Measurements from ENCODE around the gene MID1IP1.

Gene MID1IP1

GRCh38 chrX:38817004-38817703 lies 15.9 kb downstream of the MID1IP1 start:
- Histone ChIP-seq H3K4me3 (ENCODE audit: insufficient read depth, low read length, poor library complexity, severe bottlenecking) (no peak overlapping the region), H3K79me2 (ENCODE audit: insufficient read depth, low read length) (no peaks in the 10 kb centered on the region), H3K36me3 (ENCODE audit: low read length) (no peaks in the 10 kb centered on the region), H3F3A (ENCODE audit: insufficient read depth) (no peaks in the 10 kb centered on the region), H3K9ac (ENCODE audit: low read length) (no peak overlapping the region), H3K27me3 (ENCODE audit: low read length) (no peaks in the 10 kb centered on the region), H4K20me1 (ENCODE audit: low read depth, low read length) (no peaks in the 10 kb centered on the region), H3K27ac (ENCODE audit: low read depth, low read length) (no peak overlapping the region), H3K9me2 (replicated peaks; ENCODE audit: insufficient read depth, low read length) (no peaks in the 10 kb centered on the region), H3K4me2 (ENCODE audit: low read depth, low read length, poor library complexity, severe bottlenecking) (no peak overlapping the region), H2AFZ (ENCODE audit: low read depth, low read length, severe bottlenecking) (no peak overlapping the region), H3K9me3 (ENCODE audit: insufficient read depth, low read length) (no peaks in the 10 kb centered on the region)
- TF ChIP-seq CTCF (IDR thresholded peaks at IDR 0.05; ENCODE audit: insufficient read depth, low read length, poor library complexity, severe bottlenecking) (no peak), EZH2phosphoT487 (conservative IDR thresholded peaks at IDR 0.05; ENCODE audit: low read length) (no peak)

- no peak for TF ChIP-seq CTCF (IDR thresholded peaks at IDR 0.05; ENCODE audit: insufficient read depth, low read length, poor library complexity, severe bottlenecking)
- no peak for TF ChIP-seq EZH2phosphoT487 (conservative IDR thresholded peaks at IDR 0.05; ENCODE audit: low read length)
Measured at GRCh38 chrX:38819163-38819562, 17.9 kb downstream of the MID1IP1 start.

DNA sequence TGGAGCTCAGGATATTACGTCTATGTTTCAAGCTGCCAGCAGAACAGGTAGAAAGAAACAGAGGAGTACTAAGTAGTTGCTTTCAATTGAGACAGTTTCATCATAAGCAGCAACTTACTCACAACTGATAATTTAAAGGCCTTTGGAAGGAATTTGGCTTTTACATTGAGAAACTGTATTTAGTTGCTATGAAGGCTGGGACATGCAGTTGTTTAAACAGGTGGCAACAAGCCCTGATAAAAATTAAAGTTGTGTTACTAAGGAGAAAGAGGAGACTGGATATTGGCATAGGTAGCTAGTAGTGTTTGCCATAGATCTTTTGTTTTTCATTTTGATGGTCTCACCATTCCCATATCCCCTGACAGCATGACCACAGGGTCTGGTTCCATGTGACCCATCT lies 18.4 kb downstream of the MID1IP1 start:
- no peaks in the 10 kb centered on the region for H3K9me2 ChIP-seq (replicated peaks; ENCODE audit: insufficient read depth, low read length)
- no peak overlapping the region for H3K9ac ChIP-seq (ENCODE audit: low read length)
- no peak overlapping the region for H2AFZ ChIP-seq (ENCODE audit: low read depth, low read length, severe bottlenecking)
- H3F3A ChIP-seq (ENCODE audit: insufficient read depth) = no peaks in the 10 kb centered on the region
- H3K27ac ChIP-seq (ENCODE audit: low read depth, low read length) = no peak overlapping the region
- H3K27me3 ChIP-seq (ENCODE audit: low read length) = no peaks in the 10 kb centered on the region
- H3K36me3 ChIP-seq (ENCODE audit: low read length) = no peaks in the 10 kb centered on the region
- H3K9me3 ChIP-seq (ENCODE audit: insufficient read depth, low read length) = no peaks in the 10 kb centered on the region
- H3K79me2 ChIP-seq (ENCODE audit: insufficient read depth, low read length) = no peaks in the 10 kb centered on the region
- no peak for TF ChIP-seq CTCF (IDR thresholded peaks at IDR 0.05; ENCODE audit: insufficient read depth, low read length, poor library complexity, severe bottlenecking)
- no peak for TF ChIP-seq EZH2phosphoT487 (conservative IDR thresholded peaks at IDR 0.05; ENCODE audit: low read length)
- no peak overlapping the region for H3K4me3 ChIP-seq (ENCODE audit: insufficient read depth, low read length, poor library complexity, severe bottlenecking)
- no peaks in the 10 kb centered on the region for H4K20me1 ChIP-seq (ENCODE audit: low read depth, low read length)
- H3K4me2 ChIP-seq (ENCODE audit: low read depth, low read length, poor library complexity, severe bottlenecking) = no peak overlapping the region

More at GRCh38 chrX:38819163-38819562, 17.9 kb downstream of the MID1IP1 start:
- H3K9me3 ChIP-seq (ENCODE audit: insufficient read depth, low read length) = no peaks in the 10 kb centered on the region
- H3K36me3 ChIP-seq (ENCODE audit: low read length) = no peaks in the 10 kb centered on the region
- no peaks in the 10 kb centered on the region for H4K20me1 ChIP-seq (ENCODE audit: low read depth, low read length)
- no peak overlapping the region for H3K4me2 ChIP-seq (ENCODE audit: low read depth, low read length, poor library complexity, severe bottlenecking)
- no peak overlapping the region for H3K9ac ChIP-seq (ENCODE audit: low read length)
- no peaks in the 10 kb centered on the region for H3K9me2 ChIP-seq (replicated peaks; ENCODE audit: insufficient read depth, low read length)
- H3K27me3 ChIP-seq (ENCODE audit: low read length) = no peaks in the 10 kb centered on the region
- H2AFZ ChIP-seq (ENCODE audit: low read depth, low read length, severe bottlenecking) = no peak overlapping the region
- H3K79me2 ChIP-seq (ENCODE audit: insufficient read depth, low read length) = no peaks in the 10 kb centered on the region
- no peak overlapping the region for H3K4me3 ChIP-seq (ENCODE audit: insufficient read depth, low read length, poor library complexity, severe bottlenecking)
- no peaks in the 10 kb centered on the region for H3F3A ChIP-seq (ENCODE audit: insufficient read depth)
- H3K27ac ChIP-seq (ENCODE audit: low read depth, low read length) = no peak overlapping the region
